Prostate gland (tissue), 2 donors: ENCODE results near the gene GGTLC3.
"Not testable (repeated sequence)": the region's sequence is repeated elsewhere in the genome, so short reads cannot be mapped to it uniquely, and the experiment has no call there.

Experiments used
- CTCF ChIP-seq, 4 experiments: fragments of 200-600 bp in 2 of 4; fragments of 450-650 bp in 2 of 4; sonication (generic) in 2 of 4; IDR thresholded peaks; 1 replicate in 3 of 4; 2 replicates in 1 of 4; pipeline ENCODE4 v1.5.1; 2016 to 2019; ENCODE audit warnings: antibody characterized with exemption in 4 of 4, mild to moderate bottlenecking in 2 of 4, moderate library complexity in 2 of 4
- POLR2AphosphoS5 ChIP-seq: sonication (generic); formaldehyde crosslinking; IDR thresholded peaks from one replicate; pipeline ENCODE4 v1.6.1; 2017; ENCODE audit warnings: antibody characterized with exemption

GRCh38 chr22:18496227-18496626 is 21.7 kb downstream of the GGTLC3 start:
- not testable (repeated sequence) for TF ChIP-seq CTCF (IDR thresholded peaks at IDR 0.05); POLR2AphosphoS5
